ENCODE measurements around the gene CCDC102B.
"Not testable (repeated sequence)": the region's sequence is repeated elsewhere in the genome, so short reads cannot be mapped to it uniquely, and the experiment has no call there.

CCDC102B gene

GRCh38 chr18:68979737-68980136 lies 181.9 kb downstream of the CCDC102B start:
- no peak for DNase-seq (ENCODE audit: low read depth in 2 of 2)

GRCh38 chr18:68983126-68983525 lies 185.2 kb downstream of the CCDC102B start:
- no peak for DNase-seq (ENCODE audit: low read depth in 2 of 2)

DNA sequence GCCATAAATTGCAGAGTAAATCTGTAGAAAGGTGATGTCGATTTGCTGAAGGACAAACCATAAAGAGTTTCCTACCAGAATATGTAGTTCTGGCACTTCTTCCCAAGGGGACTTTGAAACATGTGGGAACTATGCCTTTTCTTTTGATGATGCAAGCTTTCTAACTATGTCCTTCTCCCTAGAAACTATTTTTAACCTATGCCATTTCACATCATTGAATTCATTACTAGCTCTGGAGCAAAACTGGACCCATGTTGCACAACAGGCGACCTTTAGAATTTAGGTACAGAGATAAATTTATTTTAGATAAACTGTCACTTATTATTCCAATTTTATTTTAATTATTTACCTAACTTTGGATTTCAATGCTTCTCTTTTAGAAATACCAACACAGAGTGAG lies 186.5 kb downstream of the CCDC102B start:
- DNase-seq (ENCODE audit: low read depth in 2 of 2) = no peak

- no peak for DNase-seq (ENCODE audit: low read depth in 2 of 2)
Observed at GRCh38 chr18:68985172-68985820, 187.4 kb downstream of the CCDC102B start.

DNA sequence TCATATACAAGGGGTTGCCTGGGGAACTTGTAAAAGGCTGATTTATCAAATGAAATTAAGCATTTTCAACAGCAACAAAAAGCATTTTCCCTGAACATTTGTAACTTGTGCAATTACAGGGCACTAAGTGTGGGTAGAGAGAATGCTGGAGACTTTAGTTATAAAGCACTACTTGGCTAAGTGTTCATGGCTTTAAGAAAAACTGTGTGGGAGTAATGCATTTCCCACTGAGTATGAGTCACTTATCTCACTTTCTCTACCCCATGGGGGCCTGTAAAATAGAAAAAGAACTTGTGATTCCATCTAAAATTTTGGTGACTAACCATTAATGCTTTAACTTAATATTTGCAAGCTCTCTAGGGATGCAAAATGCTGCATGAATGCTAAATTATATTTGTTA lies 193.4 kb downstream of the CCDC102B start:
- DNase-seq (ENCODE audit: low read depth in 2 of 2) = no peak

- no peak for DNase-seq (ENCODE audit: low read depth in 2 of 2)
Observed at GRCh38 chr18:68992719-68993482, 195.0 kb downstream of the CCDC102B start.

DNA sequence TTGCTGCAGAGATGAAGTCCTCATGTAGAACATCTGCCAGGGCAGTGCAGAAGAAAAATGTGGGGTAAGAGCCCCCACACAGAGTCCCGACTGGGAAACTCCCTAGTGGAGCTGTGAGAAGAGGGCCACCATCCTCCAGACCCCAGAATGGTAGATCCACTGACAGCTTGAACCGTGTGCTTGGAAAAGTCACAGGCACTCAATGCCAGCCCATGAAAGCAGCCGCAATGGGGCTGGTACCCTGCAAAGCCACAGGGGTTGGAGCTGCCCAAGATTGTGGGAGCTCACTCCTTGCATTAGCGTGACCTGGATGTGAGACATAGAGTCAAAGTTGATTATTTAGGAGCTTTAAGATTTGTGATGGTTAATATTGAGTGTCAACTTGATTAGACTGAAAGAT lies 197.8 kb downstream of the CCDC102B start:
- no peak for DNase-seq (ENCODE audit: low read depth in 2 of 2)

- no peak for DNase-seq (ENCODE audit: low read depth in 2 of 2)
Observed at GRCh38 chr18:68997845-68998244, 200.0 kb downstream of the CCDC102B start.

DNA sequence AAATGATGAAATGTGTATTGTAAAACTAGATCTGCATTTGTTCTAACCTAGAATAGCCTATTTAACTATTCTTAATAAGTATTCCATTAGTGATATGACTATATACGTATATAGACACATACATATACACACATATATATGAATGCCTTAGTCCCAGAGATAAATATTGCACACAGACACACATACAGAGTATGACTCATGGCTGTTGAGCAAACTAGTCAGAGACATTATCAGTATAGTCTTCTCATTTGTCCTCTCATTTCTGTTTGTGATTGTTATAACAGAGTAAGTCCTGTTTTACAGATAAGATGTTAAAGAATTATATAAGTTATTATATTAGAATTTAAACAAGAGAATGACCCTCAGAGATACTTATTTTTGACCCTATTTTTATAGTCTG lies 202.5 kb downstream of the CCDC102B start:
- DNase-seq (ENCODE audit: low read depth in 2 of 2) = no peak

GRCh38 chr18:69002233-69002632 lies 204.4 kb downstream of the CCDC102B start:
- DNase-seq (ENCODE audit: low read depth in 2 of 2) = no peak

GRCh38 chr18:69006212-69006611 lies 208.3 kb downstream of the CCDC102B start:
- not testable (repeated sequence) for DNase-seq (ENCODE audit: low read depth in 2 of 2)

DNA sequence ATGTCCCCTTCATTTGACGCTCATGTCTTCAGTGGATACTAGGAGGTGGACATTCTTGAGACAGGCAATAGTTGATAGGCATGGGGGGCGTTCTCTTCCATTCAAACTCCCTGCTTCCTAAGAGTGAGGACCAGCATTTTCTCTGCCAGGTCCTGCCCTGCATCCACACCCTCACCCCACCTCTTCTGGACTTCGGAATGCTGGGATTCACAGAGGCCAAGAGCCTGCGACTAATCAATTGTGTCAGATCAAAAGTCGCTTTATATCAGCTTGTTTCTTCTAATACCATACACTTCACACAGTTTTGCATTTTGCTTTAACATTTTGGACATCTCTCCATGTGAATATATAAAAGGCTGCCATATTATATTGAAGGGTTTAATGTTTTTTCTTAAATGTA lies 210.7 kb downstream of the CCDC102B start:
- no peak for DNase-seq (ENCODE audit: low read depth in 2 of 2)

DNA sequence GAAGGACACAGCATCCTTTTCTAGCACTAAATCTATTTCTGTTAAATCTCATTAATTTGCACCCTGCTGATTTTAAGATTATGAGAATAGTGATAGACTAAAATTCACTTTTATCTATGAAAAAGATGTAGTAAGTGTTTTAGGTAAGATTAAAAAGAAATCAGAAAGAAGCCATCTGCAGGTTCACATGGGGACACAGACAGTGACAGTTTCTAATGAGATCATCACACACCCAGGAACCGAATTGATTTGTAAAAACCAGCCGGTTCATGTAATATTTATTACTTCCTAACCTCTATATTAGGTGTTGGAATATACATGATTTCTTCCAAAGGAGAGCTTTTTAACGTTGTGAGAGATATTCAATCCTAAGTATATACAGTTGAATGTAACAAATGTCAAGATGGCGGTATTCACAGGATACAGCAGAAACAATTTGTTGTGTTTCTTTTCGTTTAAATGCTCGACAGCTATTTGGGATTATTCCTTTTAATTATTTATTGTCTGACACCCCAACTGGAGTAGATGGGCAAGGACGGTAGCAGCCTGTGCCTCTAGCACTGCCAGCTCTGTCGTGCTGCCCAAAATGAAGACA lies 223.4 kb downstream of the CCDC102B start:
- DNase-seq (ENCODE audit: low read depth in 2 of 2) = no peak

DNA sequence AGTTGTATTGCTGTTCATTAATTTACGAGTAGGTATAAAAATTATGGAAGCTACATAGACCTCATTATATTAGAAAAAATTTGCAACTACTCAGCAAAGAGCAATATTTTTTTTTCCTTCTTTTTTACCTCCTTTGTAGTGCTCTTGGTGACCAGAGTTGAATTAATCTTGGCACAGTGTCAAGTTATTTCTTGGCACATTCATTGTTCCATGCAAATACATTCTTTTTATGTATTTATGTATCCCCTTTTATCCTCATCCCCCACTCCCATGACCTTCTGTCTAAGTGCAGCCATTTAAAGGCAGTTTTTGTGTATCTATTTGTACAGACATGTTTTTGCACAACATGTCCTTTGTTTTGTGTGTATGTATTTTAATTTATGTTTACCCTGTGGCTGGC lies 224.5 kb downstream of the CCDC102B start:
- no peak for DNase-seq (ENCODE audit: low read depth in 2 of 2)

GRCh38 chr18:69031571-69031970 lies 233.7 kb downstream of the CCDC102B start:
- no peak for DNase-seq (ENCODE audit: low read depth in 2 of 2)

DNA sequence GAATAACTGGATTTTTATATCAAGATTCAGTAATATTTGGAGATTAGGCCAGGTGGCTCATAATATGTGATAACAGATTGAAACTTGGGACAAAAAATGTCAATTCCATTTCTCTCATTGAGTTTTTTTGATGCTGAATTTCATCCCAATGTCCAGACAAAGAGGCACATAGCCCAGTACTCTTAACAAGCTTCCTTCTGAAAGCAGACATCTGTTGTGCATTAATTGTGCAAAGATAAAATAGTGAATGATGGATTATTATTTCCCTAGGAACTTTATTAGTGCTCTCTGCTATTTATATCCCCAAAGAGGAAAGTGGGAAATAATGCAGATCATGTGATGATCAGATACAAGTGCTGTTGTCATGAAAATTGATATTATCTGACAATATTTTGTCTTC lies 234.1 kb downstream of the CCDC102B start:
- DNase-seq (ENCODE audit: low read depth in 2 of 2) = no peak

GRCh38 chr18:69035756-69036155 lies 237.9 kb downstream of the CCDC102B start:
- DNase-seq (ENCODE audit: low read depth in 2 of 2) = no peak

GRCh38 chr18:69044215-69044614 lies 246.3 kb downstream of the CCDC102B start:
- no peak for DNase-seq (ENCODE audit: low read depth in 2 of 2)

- no peak for DNase-seq (ENCODE audit: low read depth in 2 of 2)
Observed at GRCh38 chr18:69064063-69064462, 266.2 kb downstream of the CCDC102B start.

- DNase-seq (ENCODE audit: low read depth in 2 of 2) = no peak
Observed at GRCh38 chr18:69067048-69067447, 269.2 kb downstream of the CCDC102B start.

GRCh38 chr18:69071680-69072079 lies 273.8 kb downstream of the CCDC102B start:
- no peak for DNase-seq (ENCODE audit: low read depth in 2 of 2)

GRCh38 chr18:69081846-69082245 lies 284.0 kb downstream of the CCDC102B start:
- DNase-seq (ENCODE audit: low read depth in 2 of 2) = no peak

- DNase-seq (ENCODE audit: low read depth in 2 of 2) = no peak
Observed at GRCh38 chr18:69082499-69082898, 284.6 kb downstream of the CCDC102B start.
